ENCODE measurements around the gene STK31.
"Not testable (repeated sequence)": the region's sequence is repeated elsewhere in the genome, so short reads cannot be mapped to it uniquely, and the experiment has no call there.

Gene STK31

DNA sequence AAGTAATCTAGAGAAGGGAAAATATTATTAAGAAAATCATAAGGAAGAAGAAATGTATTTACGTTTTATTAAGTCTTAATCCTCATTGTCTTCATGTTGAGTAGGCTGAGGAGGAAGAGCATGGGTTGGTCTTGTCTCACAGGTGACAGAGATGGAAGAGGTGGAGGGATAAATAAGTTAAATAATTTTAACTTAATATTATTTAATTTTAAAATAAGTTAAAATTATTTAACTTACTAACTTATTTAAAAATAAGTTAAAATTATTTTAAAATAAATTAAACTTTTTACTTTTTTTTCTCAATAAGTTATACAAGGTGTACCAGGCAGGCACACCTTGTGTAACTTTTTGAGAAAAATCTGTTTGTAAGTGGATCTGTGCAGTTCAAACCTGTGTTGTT lies 36.6 kb downstream of the STK31 start:
- no peak for ATAC-seq
- TF ChIP-seq ZNF565 (CRISPR knock-in tag; conservative IDR thresholded peaks at IDR 0.05; ENCODE audit: low read depth) = no peak
- no peak for TF ChIP-seq ZFP30 (CRISPR knock-in tag; IDR thresholded peaks at IDR 0.05)
- TF ChIP-seq, protein P1, sequence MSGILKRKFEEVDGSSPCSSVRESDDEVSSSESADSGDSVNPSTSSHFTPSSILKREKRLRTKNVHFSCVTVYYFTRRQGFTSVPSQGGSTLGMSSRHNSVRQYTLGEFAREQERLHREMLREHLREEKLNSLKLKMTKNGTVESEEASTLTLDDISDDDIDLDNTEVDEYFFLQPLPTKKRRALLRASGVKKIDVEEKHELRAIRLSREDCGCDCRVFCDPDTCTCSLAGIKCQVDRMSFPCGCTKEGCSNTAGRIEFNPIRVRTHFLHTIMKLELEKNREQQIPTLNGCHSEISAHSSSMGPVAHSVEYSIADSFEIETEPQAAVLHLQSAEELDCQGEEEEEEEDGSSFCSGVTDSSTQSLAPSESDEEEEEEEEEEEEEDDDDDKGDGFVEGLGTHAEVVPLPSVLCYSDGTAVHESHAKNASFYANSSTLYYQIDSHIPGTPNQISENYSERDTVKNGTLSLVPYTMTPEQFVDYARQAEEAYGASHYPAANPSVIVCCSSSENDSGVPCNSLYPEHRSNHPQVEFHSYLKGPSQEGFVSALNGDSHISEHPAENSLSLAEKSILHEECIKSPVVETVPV (CRISPR knock-in tag; IDR thresholded peaks at IDR 0.05) = no peak
- no peak for TF ChIP-seq TCF4 (CRISPR knock-in tag; IDR thresholded peaks at IDR 0.05; ENCODE audit: borderline replicate concordance)
- no peak for TF ChIP-seq CSDC2 (CRISPR knock-in tag; IDR thresholded peaks at IDR 0.05)
- no peak for TF ChIP-seq GLIS3 (CRISPR knock-in tag; IDR thresholded peaks at IDR 0.05)

DNA sequence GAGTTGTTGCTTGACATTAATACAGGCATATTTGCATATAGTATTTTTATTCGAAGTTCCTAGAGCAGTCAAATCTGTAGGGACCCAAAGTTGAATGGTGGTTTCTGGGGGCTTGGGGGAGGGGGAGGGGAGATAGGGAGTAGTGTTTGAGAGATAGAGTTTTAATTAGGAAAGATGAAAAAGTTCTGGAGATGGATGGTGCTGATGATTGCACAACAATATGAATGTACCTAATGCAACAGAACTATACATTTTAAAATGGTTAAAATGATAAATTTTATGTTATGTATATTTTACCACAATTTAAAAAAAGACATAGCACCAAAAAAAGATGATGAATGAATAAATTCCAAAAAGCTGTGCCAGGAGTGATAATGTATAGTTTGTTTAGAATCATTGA lies 41.8 kb downstream of the STK31 start:
- TF ChIP-seq ZNF8 (CRISPR knock-in tag; IDR thresholded peaks at IDR 0.05) = no peak
- no peak for TF ChIP-seq PPARA (CRISPR knock-in tag; IDR thresholded peaks at IDR 0.05; ENCODE audit: borderline replicate concordance)
- no peak for TF ChIP-seq OSR1 (CRISPR knock-in tag; IDR thresholded peaks at IDR 0.05)
- no peak for TF ChIP-seq ESRRG (CRISPR knock-in tag; IDR thresholded peaks at IDR 0.05)
- no peak for TF ChIP-seq BACH2 (CRISPR knock-in tag; IDR thresholded peaks at IDR 0.05; ENCODE audit: borderline replicate concordance)
- no peak for TF ChIP-seq ZFP30 (CRISPR knock-in tag; IDR thresholded peaks at IDR 0.05)
- TF ChIP-seq ZC3H10 (CRISPR knock-in tag; IDR thresholded peaks at IDR 0.05) = no peak
- no peak for TF ChIP-seq GLIS3 (CRISPR knock-in tag; IDR thresholded peaks at IDR 0.05)
- no peak for TF ChIP-seq TOX (CRISPR knock-in tag; IDR thresholded peaks at IDR 0.05; ENCODE audit: borderline replicate concordance)
- no peak for TF ChIP-seq ZNF565 (CRISPR knock-in tag; conservative IDR thresholded peaks at IDR 0.05; ENCODE audit: low read depth)
- TF ChIP-seq ISL1 (CRISPR knock-in tag; IDR thresholded peaks at IDR 0.05) = no peak
- no peak for TF ChIP-seq RARB (CRISPR knock-in tag; IDR thresholded peaks at IDR 0.05)
- TF ChIP-seq, protein P2, sequence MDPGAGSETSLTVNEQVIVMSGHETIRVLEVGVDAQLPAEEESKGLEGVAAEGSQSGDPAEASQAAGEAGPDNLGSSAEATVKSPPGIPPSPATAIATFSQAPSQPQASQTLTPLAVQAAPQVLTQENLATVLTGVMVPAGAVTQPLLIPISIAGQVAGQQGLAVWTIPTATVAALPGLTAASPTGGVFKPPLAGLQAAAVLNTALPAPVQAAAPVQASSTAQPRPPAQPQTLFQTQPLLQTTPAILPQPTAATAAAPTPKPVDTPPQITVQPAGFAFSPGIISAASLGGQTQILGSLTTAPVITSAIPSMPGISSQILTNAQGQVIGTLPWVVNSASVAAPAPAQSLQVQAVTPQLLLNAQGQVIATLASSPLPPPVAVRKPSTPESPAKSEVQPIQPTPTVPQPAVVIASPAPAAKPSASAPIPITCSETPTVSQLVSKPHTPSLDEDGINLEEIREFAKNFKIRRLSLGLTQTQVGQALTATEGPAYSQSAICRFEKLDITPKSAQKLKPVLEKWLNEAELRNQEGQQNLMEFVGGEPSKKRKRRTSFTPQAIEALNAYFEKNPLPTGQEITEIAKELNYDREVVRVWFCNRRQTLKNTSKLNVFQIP (CRISPR knock-in tag; IDR thresholded peaks at IDR 0.05; ENCODE audit: borderline replicate concordance, low read depth) = no peak
- TF ChIP-seq, protein P3, sequence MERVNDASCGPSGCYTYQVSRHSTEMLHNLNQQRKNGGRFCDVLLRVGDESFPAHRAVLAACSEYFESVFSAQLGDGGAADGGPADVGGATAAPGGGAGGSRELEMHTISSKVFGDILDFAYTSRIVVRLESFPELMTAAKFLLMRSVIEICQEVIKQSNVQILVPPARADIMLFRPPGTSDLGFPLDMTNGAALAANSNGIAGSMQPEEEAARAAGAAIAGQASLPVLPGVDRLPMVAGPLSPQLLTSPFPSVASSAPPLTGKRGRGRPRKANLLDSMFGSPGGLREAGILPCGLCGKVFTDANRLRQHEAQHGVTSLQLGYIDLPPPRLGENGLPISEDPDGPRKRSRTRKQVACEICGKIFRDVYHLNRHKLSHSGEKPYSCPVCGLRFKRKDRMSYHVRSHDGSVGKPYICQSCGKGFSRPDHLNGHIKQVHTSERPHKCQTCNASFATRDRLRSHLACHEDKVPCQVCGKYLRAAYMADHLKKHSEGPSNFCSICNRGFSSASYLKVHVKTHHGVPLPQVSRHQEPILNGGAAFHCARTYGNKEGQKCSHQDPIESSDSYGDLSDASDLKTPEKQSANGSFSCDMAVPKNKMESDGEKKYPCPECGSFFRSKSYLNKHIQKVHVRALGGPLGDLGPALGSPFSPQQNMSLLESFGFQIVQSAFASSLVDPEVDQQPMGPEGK (CRISPR knock-in tag; IDR thresholded peaks at IDR 0.05; ENCODE audit: borderline replicate concordance) = no peak
- TF ChIP-seq CSDC2 (CRISPR knock-in tag; IDR thresholded peaks at IDR 0.05) = no peak
- ATAC-seq = no peak

DNA sequence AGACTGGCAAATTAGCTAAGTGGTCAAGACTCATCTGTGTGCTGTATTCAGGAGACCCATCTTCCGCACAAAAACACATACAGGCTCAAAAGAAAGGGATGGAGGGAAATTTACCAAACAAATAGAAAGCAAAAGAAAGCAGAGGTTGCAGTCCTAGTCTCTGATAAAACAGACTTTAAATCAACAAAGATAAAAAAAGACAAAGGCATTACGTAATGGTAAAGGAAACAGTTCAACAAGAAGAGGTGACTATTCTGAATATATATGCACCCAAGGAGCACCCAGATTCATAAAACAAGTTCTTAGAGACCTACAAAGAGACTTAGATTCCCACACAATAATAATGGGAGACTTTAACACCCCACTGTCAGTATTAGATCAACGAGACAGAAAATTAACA lies 48.8 kb downstream of the STK31 start:
- not testable (repeated sequence) for ATAC-seq

DNA sequence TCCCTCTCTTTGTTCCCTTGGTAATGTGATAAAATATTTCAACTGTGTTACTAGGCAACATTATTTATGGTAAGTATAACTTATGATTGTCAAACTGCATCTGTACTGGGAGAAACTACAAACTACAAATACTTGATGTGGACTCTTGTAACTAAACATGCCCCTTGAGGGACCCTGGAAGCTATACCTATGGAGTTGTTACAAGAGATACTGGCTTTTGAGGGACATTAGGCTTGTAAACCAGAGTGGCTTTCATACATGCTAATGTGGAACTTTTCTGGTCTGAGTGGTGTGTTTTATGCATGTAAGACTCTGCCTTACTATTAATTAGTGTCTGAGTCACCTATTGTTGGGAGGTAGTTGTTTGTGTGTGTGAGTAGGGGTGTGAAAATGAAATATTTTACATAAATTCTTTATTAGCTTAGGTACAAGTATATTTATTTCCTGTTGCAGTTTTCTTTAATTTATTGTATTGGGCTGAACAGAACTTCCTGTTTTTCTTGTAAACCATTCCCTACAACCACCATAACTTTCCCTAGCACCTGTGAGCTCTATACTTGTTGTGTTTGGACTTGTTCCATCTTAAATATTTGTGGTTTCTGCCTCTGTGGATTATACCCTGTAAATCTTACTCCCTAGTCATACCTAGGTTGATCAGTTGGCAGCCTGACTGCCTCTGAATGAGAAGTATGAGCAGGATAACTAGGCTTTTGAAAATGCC lies 49.8 kb downstream of the STK31 start:
- peak; percentile 64 for ATAC-seq

More for the DNA sequence above, 49.8 kb downstream of the STK31 start:
- TF ChIP-seq, protein P4, sequence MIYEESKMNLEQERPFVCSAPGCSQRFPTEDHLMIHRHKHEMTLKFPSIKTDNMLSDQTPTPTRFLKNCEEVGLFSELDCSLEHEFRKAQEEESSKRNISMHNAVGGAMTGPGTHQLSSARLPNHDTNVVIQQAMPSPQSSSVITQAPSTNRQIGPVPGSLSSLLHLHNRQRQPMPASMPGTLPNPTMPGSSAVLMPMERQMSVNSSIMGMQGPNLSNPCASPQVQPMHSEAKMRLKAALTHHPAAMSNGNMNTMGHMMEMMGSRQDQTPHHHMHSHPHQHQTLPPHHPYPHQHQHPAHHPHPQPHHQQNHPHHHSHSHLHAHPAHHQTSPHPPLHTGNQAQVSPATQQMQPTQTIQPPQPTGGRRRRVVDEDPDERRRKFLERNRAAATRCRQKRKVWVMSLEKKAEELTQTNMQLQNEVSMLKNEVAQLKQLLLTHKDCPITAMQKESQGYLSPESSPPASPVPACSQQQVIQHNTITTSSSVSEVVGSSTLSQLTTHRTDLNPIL (CRISPR knock-in tag; IDR thresholded peaks at IDR 0.05; ENCODE audit: low read depth) = no peak; the same call in 1 of the 2 replicates
- TF ChIP-seq ESRRG (CRISPR knock-in tag; IDR thresholded peaks at IDR 0.05) = no peak
- peak; percentile 24; the same call in 1 of the 2 replicates for TF ChIP-seq CSDC2 (CRISPR knock-in tag; IDR thresholded peaks at IDR 0.05)
- no peak for TF ChIP-seq ZC3H10 (CRISPR knock-in tag; IDR thresholded peaks at IDR 0.05)
- TF ChIP-seq, protein P1 (CRISPR knock-in tag; IDR thresholded peaks at IDR 0.05) = no peak
- TF ChIP-seq GLIS3 (CRISPR knock-in tag; IDR thresholded peaks at IDR 0.05) = no peak
- TF ChIP-seq TOX (CRISPR knock-in tag; IDR thresholded peaks at IDR 0.05; ENCODE audit: borderline replicate concordance) = no peak
- TF ChIP-seq, protein P2 (CRISPR knock-in tag; IDR thresholded peaks at IDR 0.05; ENCODE audit: borderline replicate concordance, low read depth) = 0 out of 2 replicates have a peak, but pooled peaks have one; percentile 57
- TF ChIP-seq SNAI2 (CRISPR knock-in tag; IDR thresholded peaks at IDR 0.05) = no peak
- no peak for TF ChIP-seq ZFP30 (CRISPR knock-in tag; IDR thresholded peaks at IDR 0.05)
- TF ChIP-seq PPARA (CRISPR knock-in tag; IDR thresholded peaks at IDR 0.05; ENCODE audit: borderline replicate concordance) = no peak
- peak; percentile 91 for TF ChIP-seq ISL1 (CRISPR knock-in tag; IDR thresholded peaks at IDR 0.05)
- no peak for TF ChIP-seq RARB (CRISPR knock-in tag; IDR thresholded peaks at IDR 0.05)
- no peak for TF ChIP-seq OSR1 (CRISPR knock-in tag; IDR thresholded peaks at IDR 0.05)
- TF ChIP-seq ARNTL (CRISPR knock-in tag; IDR thresholded peaks at IDR 0.05; ENCODE audit: borderline replicate concordance, low read depth) = no peak
- TF ChIP-seq, protein P3 (CRISPR knock-in tag; IDR thresholded peaks at IDR 0.05; ENCODE audit: borderline replicate concordance) = peak; percentile 46; the same call in 1 of the 2 replicates

Data from SK-N-SH treated with all-trans-retinoic acid at 6 μM for 48 hours (cell line).